ENCODE data around the gene CPNE5.

CPNE5 gene

DNA sequence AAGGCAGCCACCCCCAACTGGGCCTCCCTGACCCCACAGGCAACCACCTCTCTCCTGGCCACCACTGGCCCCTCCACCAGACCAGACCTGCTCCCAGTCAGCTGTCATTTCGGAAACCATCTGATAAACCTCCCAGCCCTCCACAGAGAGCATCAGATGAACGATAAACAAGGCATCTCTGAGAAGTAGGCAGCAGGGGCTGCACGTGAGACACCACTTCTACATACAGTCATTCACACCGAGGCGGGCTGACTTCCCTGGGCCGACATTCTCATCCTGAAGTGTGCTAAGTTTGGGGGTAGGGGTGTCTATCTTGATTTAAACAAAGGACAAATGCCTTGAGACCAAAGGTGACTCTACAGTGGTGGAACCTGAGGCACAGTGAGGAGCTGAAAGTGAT is 13.8 kb downstream of the CPNE5 start:
- DNase-seq: no peak
- Histone ChIP-seq H4K20me1 (ENCODE audit: insufficient read depth, low read length) (no peaks in the 10 kb centered on the region), H3K27ac (ENCODE audit: low read length) (no peak overlapping the region), H3K4me3 (ENCODE audit: low read length) (no peak overlapping the region), H3K9me2 (replicated peaks; ENCODE audit: insufficient read depth, low read length) (no peaks in the 10 kb centered on the region), H3K79me2 (ENCODE audit: low read length) (no peaks in the 10 kb centered on the region), H3K4me2 (ENCODE audit: low read depth, low read length) (no peak overlapping the region), H3F3A (ENCODE audit: insufficient read depth, low read length) (no peaks in the 10 kb centered on the region), H3K9me3 (replicated peaks; ENCODE audit: insufficient read depth, low read length) (no peaks in the 10 kb centered on the region), H3K27me3 (replicated peaks; ENCODE audit: insufficient read depth, low read length) (no peaks in the 10 kb centered on the region), H2AFZ (ENCODE audit: low read length) (no peak overlapping the region), H3K4me1 (ENCODE audit: low read length) (no peaks in the 10 kb centered on the region), H3K9ac (ENCODE audit: low read length) (no peak overlapping the region), H3K36me3 (replicated peaks; ENCODE audit: insufficient read depth, low read length) (no peaks in the 10 kb centered on the region)
- TF ChIP-seq EZH2phosphoT487 (IDR thresholded peaks at IDR 0.05; ENCODE audit: low read length) (no peak), CTCF (IDR thresholded peaks at IDR 0.05; ENCODE audit: low read length) (no peak), EZH2 (optimal IDR thresholded peaks at IDR 0.05; ENCODE audit: low read depth, low read length) (no peak)

GRCh38 chr6:36824253-36824652 is 15.0 kb downstream of the CPNE5 start:
- Histone ChIP-seq H3K4me2 (ENCODE audit: low read depth, low read length) (no peak overlapping the region), H3K9me2 (replicated peaks; ENCODE audit: insufficient read depth, low read length) (no peaks in the 10 kb centered on the region), H3K9ac (ENCODE audit: low read length) (no peak overlapping the region), H3K9me3 (replicated peaks; ENCODE audit: insufficient read depth, low read length) (no peaks in the 10 kb centered on the region), H3F3A (ENCODE audit: insufficient read depth, low read length) (no peaks in the 10 kb centered on the region), H3K36me3 (replicated peaks; ENCODE audit: insufficient read depth, low read length) (no peaks in the 10 kb centered on the region), H2AFZ (ENCODE audit: low read length) (no peak overlapping the region), H3K4me3 (ENCODE audit: low read length) (no peak overlapping the region), H3K79me2 (ENCODE audit: low read length) (no peaks in the 10 kb centered on the region), H4K20me1 (ENCODE audit: insufficient read depth, low read length) (no peaks in the 10 kb centered on the region), H3K27me3 (replicated peaks; ENCODE audit: insufficient read depth, low read length) (no peaks in the 10 kb centered on the region), H3K4me1 (ENCODE audit: low read length) (no peaks in the 10 kb centered on the region), H3K27ac (ENCODE audit: low read length) (no peak overlapping the region)
- no peak for DNase-seq
- TF ChIP-seq EZH2phosphoT487 (IDR thresholded peaks at IDR 0.05; ENCODE audit: low read length) (no peak), CTCF (IDR thresholded peaks at IDR 0.05; ENCODE audit: low read length) (no peak), EZH2 (optimal IDR thresholded peaks at IDR 0.05; ENCODE audit: low read depth, low read length) (no peak)

- Histone ChIP-seq H3K36me3 (replicated peaks; ENCODE audit: insufficient read depth, low read length) (no peaks in the 10 kb centered on the region), H3K9me3 (replicated peaks; ENCODE audit: insufficient read depth, low read length) (no peaks in the 10 kb centered on the region), H3F3A (ENCODE audit: insufficient read depth, low read length) (no peaks in the 10 kb centered on the region), H3K9me2 (replicated peaks; ENCODE audit: insufficient read depth, low read length) (no peaks in the 10 kb centered on the region), H3K27me3 (replicated peaks; ENCODE audit: insufficient read depth, low read length) (no peaks in the 10 kb centered on the region), H3K79me2 (ENCODE audit: low read length) (no peaks in the 10 kb centered on the region), H3K4me1 (ENCODE audit: low read length) (no peaks in the 10 kb centered on the region), H2AFZ (ENCODE audit: low read length) (no peak overlapping the region), H3K4me3 (ENCODE audit: low read length) (no peak overlapping the region), H3K9ac (ENCODE audit: low read length) (no peak overlapping the region), H3K27ac (ENCODE audit: low read length) (no peak overlapping the region), H4K20me1 (ENCODE audit: insufficient read depth, low read length) (no peaks in the 10 kb centered on the region), H3K4me2 (ENCODE audit: low read depth, low read length) (no peak overlapping the region)
- no peak for DNase-seq
- TF ChIP-seq EZH2 (optimal IDR thresholded peaks at IDR 0.05; ENCODE audit: low read depth, low read length) (no peak), EZH2phosphoT487 (IDR thresholded peaks at IDR 0.05; ENCODE audit: low read length) (no peak), CTCF (IDR thresholded peaks at IDR 0.05; ENCODE audit: low read length) (no peak)
Observed at GRCh38 chr6:36823421-36824096, 15.7 kb downstream of the CPNE5 start.

All from MM.1S (cell line).